GM12878 (cell line): ENCODE measurements around the gene CCDC137. TPM values are rescaled to one million over a fixed set of nuclear protein-coding genes. Genes with fewer than 3 reads are reported as not detected.

Source experiments
- ATF7 ChIP-seq: fragments of 450-650 bp; IDR thresholded peaks from 2 replicates; pipeline ENCODE4 v1.6.1; 2016; ENCODE audit warnings: low read depth, mild to moderate bottlenecking
- EZH2 ChIP-seq: IDR thresholded peaks from 2 replicates; pipeline ENCODE4 v1.6.1; 2012; ENCODE audit warnings: low read depth, mild to moderate bottlenecking, control low read depth, inconsistent platforms, low read length, borderline replicate concordance; ENCODE audit not compliant: control insufficient read depth
- FOS ChIP-seq: IDR thresholded peaks from 3 replicates; pipeline ENCODE4 v1.6.1; 2011; ENCODE audit warnings: borderline replicate concordance; ENCODE audit not compliant: insufficient read length; ENCODE audit errors: extremely low read depth
- HDAC6 ChIP-seq: fragments of 200-600 bp; sonication (generic); IDR thresholded peaks from one replicate; pipeline ENCODE4 v1.8.0; 2017; ENCODE audit warnings: antibody characterized with exemption; ENCODE audit not compliant: unreplicated experiment
- MXI1 ChIP-seq: fragments of 150-350 bp; IDR thresholded peaks from 2 replicates; pipeline ENCODE4 v1.6.1; 2011; ENCODE audit warnings: low read depth, mild to moderate bottlenecking, inconsistent platforms, low read length, improper control_type of control experiment
- MYC ChIP-seq: IDR thresholded peaks from 2 replicates; pipeline ENCODE4 v1.6.1; 2011; ENCODE audit warnings: mild to moderate bottlenecking, low read length, moderate library complexity, inconsistent platforms; ENCODE audit not compliant: insufficient read depth, insufficient replicate concordance, insufficient read length, severe bottlenecking
- NFXL1 ChIP-seq: fragments of 450-650 bp; IDR thresholded peaks from 2 replicates; pipeline ENCODE4 v1.6.1; 2017; ENCODE audit warnings: antibody characterized with exemption, mild to moderate bottlenecking, borderline replicate concordance
- NFYA ChIP-seq: IDR thresholded peaks from 2 replicates; pipeline ENCODE4 v1.6.1; 2011; ENCODE audit warnings: low read depth, mild to moderate bottlenecking, low read length, improper control_type of control experiment, borderline replicate concordance
- PML ChIP-seq: IDR thresholded peaks from 2 replicates; pipeline ENCODE4 v1.6.1; 2012; ENCODE audit warnings: low read length, inconsistent platforms
- RAD21 ChIP-seq: IDR thresholded peaks from 2 replicates; pipeline ENCODE4 v1.6.1; 2011; ENCODE audit warnings: mild to moderate bottlenecking, low read depth, low read length, moderate library complexity; ENCODE audit not compliant: insufficient read depth
- RAD51 ChIP-seq: fragments of 450-650 bp; IDR thresholded peaks from 2 replicates; pipeline ENCODE4 v1.6.1; 2016; ENCODE audit warnings: moderate library complexity, mild to moderate bottlenecking, inconsistent platforms
- RUNX3 ChIP-seq: IDR thresholded peaks from 2 replicates; pipeline ENCODE4 v1.6.1; 2012; ENCODE audit warnings: low read length, inconsistent platforms
- SMC3 ChIP-seq: IDR thresholded peaks from 2 replicates; pipeline ENCODE4 v1.6.1; 2011; ENCODE audit warnings: low read length, improper control_type of control experiment, borderline replicate concordance
- SREBF2 ChIP-seq: IDR thresholded peaks from 2 replicates; pipeline ENCODE4 v1.6.1; 2012; ENCODE audit warnings: mild to moderate bottlenecking, low read length
- TBL1XR1 ChIP-seq: IDR thresholded peaks from 2 replicates; pipeline ENCODE4 v1.6.1; 2012; ENCODE audit warnings: low read depth, low read length, improper control_type of control experiment
- ZNF274 ChIP-seq: IDR thresholded peaks from one replicate; pipeline ENCODE4 v1.8.0; 2011; ENCODE audit not compliant: insufficient read length, insufficient read depth
- polyA plus RNA-seq, 11 experiments: library from polyadenylated mRNA; depleted of rRNA in 4 of 11; unstranded in 6 of 11; stranded (reverse) in 5 of 11; fragments of >200 nt; fragmentation: Nextera tagmentation in 4 of 11; fragmentation: Illumina TruSeq in 1 of 11; extraction: Ambion mirVana in 4 of 11; extraction: Trizol in 1 of 11; gene quantifications; 1 replicate in 1 of 11; 2 replicates in 10 of 11; pipeline versions ENCODE4 v1.2.1 to v1.2.3, GENCODE V29; 2011 to 2016; ENCODE audit warnings: inconsistent platforms in 2 of 11, missing spikeins in 2 of 11, low read depth in 1 of 11
- total RNA-seq, 4 experiments: library from RNA; depleted of rRNA in 3 of 4; stranded (reverse); fragments of >200 nt in 3 of 4; fragmentation: Illumina TruSeq in 1 of 4; extraction: Trizol in 1 of 4; gene quantifications; 2 replicates each; pipeline versions ENCODE4 v1.2.1 to v1.2.3, GENCODE V29; 2013 to 2021
- TF ChIP-seq, protein P1 (sequence below): fragments of 450-650 bp; IDR thresholded peaks from 2 replicates; pipeline ENCODE4 v1.6.1; 2017; ENCODE audit warnings: mild to moderate bottlenecking
- TF ChIP-seq, protein P2 (sequence below): fragments of 450-650 bp; IDR thresholded peaks from 2 replicates; pipeline ENCODE4 v1.6.1; 2016; ENCODE audit warnings: mild to moderate bottlenecking, moderate library complexity, borderline replicate concordance
- TF ChIP-seq, protein P3 (sequence below): fragments of 450-650 bp; IDR thresholded peaks from 2 replicates; pipeline ENCODE4 v1.6.1; 2017; ENCODE audit warnings: mild to moderate bottlenecking, moderate library complexity

CCDC137 gene
- total and polyA plus RNA-seq, 10 of the 15 experiments (the other 5 are each of a cell fraction or from before 2014, with no cell fraction given): 2.2 to 45.4 (median 22.1) TPM

DNA sequence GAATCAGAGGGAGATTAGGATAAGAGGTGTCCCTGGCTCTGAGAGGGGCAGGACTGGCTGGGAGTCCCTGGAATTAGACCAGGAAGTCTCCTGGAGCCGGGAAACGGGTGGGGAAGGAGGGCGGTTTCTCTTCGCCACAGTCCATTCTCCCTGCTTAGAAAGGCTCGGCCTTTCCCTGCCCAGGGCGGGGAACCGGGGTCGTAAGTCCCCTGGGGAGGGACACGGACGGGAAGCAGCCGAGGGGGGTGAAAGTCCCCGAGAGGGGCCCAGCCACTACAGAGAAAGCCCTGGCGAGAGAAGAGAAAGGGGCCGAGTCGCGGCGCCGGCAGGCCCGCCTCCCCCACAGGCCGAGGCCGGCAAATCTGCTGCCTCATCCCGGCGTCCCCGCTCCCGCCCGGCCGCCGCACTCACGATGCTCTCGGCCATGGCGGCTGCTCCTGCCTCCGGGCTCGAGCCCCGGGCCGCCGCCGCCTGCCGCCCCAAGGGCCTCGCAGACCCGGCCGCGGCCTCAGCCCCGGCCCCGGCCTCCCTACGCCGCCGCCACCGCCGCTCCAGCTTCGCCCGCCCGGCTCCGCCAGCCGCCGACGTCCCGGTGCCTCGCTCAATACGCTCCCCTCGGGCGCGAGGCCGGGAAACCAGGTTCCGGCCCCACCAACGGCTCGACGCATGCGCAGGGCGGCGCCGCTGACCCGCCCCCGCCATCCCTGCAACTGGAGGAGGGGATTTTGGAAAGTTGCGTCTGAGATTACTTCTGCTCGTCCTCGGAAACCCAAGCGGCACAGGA, 29.8 kb upstream of the CCDC137 start, which contains the start of the genes NPLOC4 and TSPAN10 (continued):
- TF ChIP-seq, protein P1, sequence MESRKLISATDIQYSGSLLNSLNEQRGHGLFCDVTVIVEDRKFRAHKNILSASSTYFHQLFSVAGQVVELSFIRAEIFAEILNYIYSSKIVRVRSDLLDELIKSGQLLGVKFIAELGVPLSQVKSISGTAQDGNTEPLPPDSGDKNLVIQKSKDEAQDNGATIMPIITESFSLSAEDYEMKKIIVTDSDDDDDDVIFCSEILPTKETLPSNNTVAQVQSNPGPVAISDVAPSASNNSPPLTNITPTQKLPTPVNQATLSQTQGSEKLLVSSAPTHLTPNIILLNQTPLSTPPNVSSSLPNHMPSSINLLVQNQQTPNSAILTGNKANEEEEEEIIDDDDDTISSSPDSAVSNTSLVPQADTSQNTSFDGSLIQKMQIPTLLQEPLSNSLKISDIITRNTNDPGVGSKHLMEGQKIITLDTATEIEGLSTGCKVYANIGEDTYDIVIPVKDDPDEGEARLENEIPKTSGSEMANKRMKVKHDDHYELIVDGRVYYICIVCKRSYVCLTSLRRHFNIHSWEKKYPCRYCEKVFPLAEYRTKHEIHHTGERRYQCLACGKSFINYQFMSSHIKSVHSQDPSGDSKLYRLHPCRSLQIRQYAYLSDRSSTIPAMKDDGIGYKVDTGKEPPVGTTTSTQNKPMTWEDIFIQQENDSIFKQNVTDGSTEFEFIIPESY: no peak
- TF ChIP-seq PML: no peak
- TF ChIP-seq MXI1: peak; percentile 82; the same call in 1 of the 2 replicates
- TF ChIP-seq EZH2: no peak
- TF ChIP-seq RAD21: 0 out of 2 replicates have a peak, but pooled peaks have one; percentile 10
- 0 out of 2 replicates have a peak, but pooled peaks have one; percentile 29 for TF ChIP-seq RUNX3
- TF ChIP-seq NFXL1: peak; percentile 66; the same call in 1 of the 2 replicates
- TF ChIP-seq SREBF2: no peak; the same call in 1 of the 2 replicates
- TF ChIP-seq ZNF274: no peak
- TF ChIP-seq ATF7: no peak
- TF ChIP-seq RAD51: no peak
- no peak for TF ChIP-seq NFYA
- TF ChIP-seq TBL1XR1: no peak
- peak; percentile 5; the same call in 1 of the 2 replicates for TF ChIP-seq SMC3
- no peak for TF ChIP-seq HDAC6
- no peak for TF ChIP-seq MYC
- no peak for TF ChIP-seq FOS
- TF ChIP-seq, protein P2, sequence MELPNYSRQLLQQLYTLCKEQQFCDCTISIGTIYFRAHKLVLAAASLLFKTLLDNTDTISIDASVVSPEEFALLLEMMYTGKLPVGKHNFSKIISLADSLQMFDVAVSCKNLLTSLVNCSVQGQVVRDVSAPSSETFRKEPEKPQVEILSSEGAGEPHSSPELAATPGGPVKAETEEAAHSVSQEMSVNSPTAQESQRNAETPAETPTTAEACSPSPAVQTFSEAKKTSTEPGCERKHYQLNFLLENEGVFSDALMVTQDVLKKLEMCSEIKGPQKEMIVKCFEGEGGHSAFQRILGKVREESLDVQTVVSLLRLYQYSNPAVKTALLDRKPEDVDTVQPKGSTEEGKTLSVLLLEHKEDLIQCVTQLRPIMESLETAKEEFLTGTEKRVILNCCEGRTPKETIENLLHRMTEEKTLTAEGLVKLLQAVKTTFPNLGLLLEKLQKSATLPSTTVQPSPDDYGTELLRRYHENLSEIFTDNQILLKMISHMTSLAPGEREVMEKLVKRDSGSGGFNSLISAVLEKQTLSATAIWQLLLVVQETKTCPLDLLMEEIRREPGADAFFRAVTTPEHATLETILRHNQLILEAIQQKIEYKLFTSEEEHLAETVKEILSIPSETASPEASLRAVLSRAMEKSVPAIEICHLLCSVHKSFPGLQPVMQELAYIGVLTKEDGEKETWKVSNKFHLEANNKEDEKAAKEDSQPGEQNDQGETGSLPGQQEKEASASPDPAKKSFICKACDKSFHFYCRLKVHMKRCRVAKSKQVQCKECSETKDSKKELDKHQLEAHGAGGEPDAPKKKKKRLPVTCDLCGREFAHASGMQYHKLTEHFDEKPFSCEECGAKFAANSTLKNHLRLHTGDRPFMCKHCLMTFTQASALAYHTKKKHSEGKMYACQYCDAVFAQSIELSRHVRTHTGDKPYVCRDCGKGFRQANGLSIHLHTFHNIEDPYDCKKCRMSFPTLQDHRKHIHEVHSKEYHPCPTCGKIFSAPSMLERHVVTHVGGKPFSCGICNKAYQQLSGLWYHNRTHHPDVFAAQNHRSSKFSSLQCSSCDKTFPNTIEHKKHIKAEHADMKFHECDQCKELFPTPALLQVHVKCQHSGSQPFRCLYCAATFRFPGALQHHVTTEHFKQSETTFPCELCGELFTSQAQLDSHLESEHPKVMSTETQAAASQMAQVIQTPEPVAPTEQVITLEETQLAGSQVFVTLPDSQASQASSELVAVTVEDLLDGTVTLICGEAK: peak; percentile 86
- TF ChIP-seq, protein P3, sequence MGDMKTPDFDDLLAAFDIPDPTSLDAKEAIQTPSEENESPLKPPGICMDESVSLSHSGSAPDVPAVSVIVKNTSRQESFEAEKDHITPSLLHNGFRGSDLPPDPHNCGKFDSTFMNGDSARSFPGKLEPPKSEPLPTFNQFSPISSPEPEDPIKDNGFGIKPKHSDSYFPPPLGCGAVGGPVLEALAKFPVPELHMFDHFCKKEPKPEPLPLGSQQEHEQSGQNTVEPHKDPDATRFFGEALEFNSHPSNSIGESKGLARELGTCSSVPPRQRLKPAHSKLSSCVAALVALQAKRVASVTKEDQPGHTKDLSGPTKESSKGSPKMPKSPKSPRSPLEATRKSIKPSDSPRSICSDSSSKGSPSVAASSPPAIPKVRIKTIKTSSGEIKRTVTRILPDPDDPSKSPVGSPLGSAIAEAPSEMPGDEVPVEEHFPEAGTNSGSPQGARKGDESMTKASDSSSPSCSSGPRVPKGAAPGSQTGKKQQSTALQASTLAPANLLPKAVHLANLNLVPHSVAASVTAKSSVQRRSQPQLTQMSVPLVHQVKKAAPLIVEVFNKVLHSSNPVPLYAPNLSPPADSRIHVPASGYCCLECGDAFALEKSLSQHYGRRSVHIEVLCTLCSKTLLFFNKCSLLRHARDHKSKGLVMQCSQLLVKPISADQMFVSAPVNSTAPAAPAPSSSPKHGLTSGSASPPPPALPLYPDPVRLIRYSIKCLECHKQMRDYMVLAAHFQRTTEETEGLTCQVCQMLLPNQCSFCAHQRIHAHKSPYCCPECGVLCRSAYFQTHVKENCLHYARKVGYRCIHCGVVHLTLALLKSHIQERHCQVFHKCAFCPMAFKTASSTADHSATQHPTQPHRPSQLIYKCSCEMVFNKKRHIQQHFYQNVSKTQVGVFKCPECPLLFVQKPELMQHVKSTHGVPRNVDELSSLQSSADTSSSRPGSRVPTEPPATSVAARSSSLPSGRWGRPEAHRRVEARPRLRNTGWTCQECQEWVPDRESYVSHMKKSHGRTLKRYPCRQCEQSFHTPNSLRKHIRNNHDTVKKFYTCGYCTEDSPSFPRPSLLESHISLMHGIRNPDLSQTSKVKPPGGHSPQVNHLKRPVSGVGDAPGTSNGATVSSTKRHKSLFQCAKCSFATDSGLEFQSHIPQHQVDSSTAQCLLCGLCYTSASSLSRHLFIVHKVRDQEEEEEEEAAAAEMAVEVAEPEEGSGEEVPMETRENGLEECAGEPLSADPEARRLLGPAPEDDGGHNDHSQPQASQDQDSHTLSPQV: no peak
